ENCODE results near the gene PRKAG2.

The PRKAG2 gene

GRCh38 chr7:151779255-151779654 lies 97.7 kb downstream of the PRKAG2 start:
- no peak overlapping the region for H3K18ac ChIP-seq (ENCODE audit: low read length)
- H3K4me1 ChIP-seq (ENCODE audit: control insufficient read depth in 1 of 2, insufficient read depth in 2 of 2, low read length in 2 of 2) = peaks cover 2 to 8% of the 10 kb centered on the region in 2 experiments
- H3K27ac ChIP-seq (ENCODE audit: low read depth, low read length) = no peak overlapping the region
- H3K4ac ChIP-seq (ENCODE audit: low read depth, low read length) = no peak overlapping the region
- no peak overlapping the region for H3K14ac ChIP-seq (ENCODE audit: low read length)
- no peak overlapping the region for H2BK5ac ChIP-seq (ENCODE audit: low read depth, low read length, poor library complexity)
- H2BK120ac ChIP-seq (ENCODE audit: insufficient read depth, low read length, poor library complexity) = no peak overlapping the region
- H3K4me2 ChIP-seq (ENCODE audit: low read length) = no peak overlapping the region
- H3K27me3 ChIP-seq (ENCODE audit: insufficient read depth, low read length) = no peaks in the 10 kb centered on the region
- H3K23ac ChIP-seq (ENCODE audit: low read length) = no peak overlapping the region
- no peak overlapping the region for H2AFZ ChIP-seq (ENCODE audit: insufficient read depth, low read length, poor library complexity)
- H2AK5ac ChIP-seq (ENCODE audit: low read length) = no peak overlapping the region
- no peak for DNase-seq
- no peaks in the 10 kb centered on the region for H3K36me3 ChIP-seq (ENCODE audit: control insufficient read depth in 1 of 2, insufficient read depth in 2 of 2, low read length in 2 of 2)
- no peaks in the 10 kb centered on the region for H3K79me1 ChIP-seq (ENCODE audit: low read length)
- WGBS (ENCODE audit: extremely low coverage, insufficient coverage, insufficient read length) = no CpG with 5 or more reads among the region's 6 CpGs
- H3K9ac ChIP-seq (ENCODE audit: low read length) = no peak overlapping the region
- H4K12ac ChIP-seq (ENCODE audit: low read depth, low read length) = no peak overlapping the region
- no peak overlapping the region for H2BK12ac ChIP-seq (ENCODE audit: low read length)
- H4K8ac ChIP-seq (ENCODE audit: low read depth, low read length) = no peak overlapping the region
- H4K91ac ChIP-seq (ENCODE audit: low read depth, low read length) = no peak overlapping the region
- no peak overlapping the region for H3K4me3 ChIP-seq (ENCODE audit: low read depth, low read length)
- peaks cover 8% of the 10 kb centered on the region for H3K9me3 ChIP-seq (ENCODE audit: insufficient read depth, low read depth, low read length)
- H3K79me2 ChIP-seq (ENCODE audit: control insufficient read depth, insufficient read depth, low read length, poor library complexity) = no peaks in the 10 kb centered on the region

- Histone ChIP-seq H3K4me2 (ENCODE audit: low read length) (no peak overlapping the region), H2AFZ (ENCODE audit: insufficient read depth, low read length, poor library complexity) (no peak overlapping the region), H3K4me3 (ENCODE audit: low read depth, low read length) (no peak overlapping the region), H2BK5ac (ENCODE audit: low read depth, low read length, poor library complexity) (no peak overlapping the region), H3K27me3 (ENCODE audit: insufficient read depth, low read length) (no peaks in the 10 kb centered on the region), H3K79me2 (ENCODE audit: control insufficient read depth, insufficient read depth, low read length, poor library complexity) (no peaks in the 10 kb centered on the region), H3K9me3 (ENCODE audit: insufficient read depth, low read depth, low read length) (peaks cover 8% of the 10 kb centered on the region), H3K18ac (ENCODE audit: low read length) (no peak overlapping the region), H3K36me3 (ENCODE audit: control insufficient read depth in 1 of 2, insufficient read depth in 2 of 2, low read length in 2 of 2) (no peaks in the 10 kb centered on the region), H3K4ac (ENCODE audit: low read depth, low read length) (no peak overlapping the region), H3K14ac (ENCODE audit: low read length) (no peak overlapping the region), H3K27ac (ENCODE audit: low read depth, low read length) (no peak overlapping the region), H2AK5ac (ENCODE audit: low read length) (no peak overlapping the region), H3K23ac (ENCODE audit: low read length) (no peak overlapping the region), H3K9ac (ENCODE audit: low read length) (no peak overlapping the region), H4K8ac (ENCODE audit: low read depth, low read length) (no peak overlapping the region), H4K91ac (ENCODE audit: low read depth, low read length) (no peak overlapping the region), H3K4me1 (ENCODE audit: control insufficient read depth in 1 of 2, insufficient read depth in 2 of 2, low read length in 2 of 2) (peaks cover 2 to 7% of the 10 kb centered on the region in 2 experiments), H3K79me1 (ENCODE audit: low read length) (no peaks in the 10 kb centered on the region), H2BK12ac (ENCODE audit: low read length) (no peak overlapping the region), H2BK120ac (ENCODE audit: insufficient read depth, low read length, poor library complexity) (no peak overlapping the region), H4K12ac (ENCODE audit: low read depth, low read length) (no peak overlapping the region)
- DNase-seq = peak in 1 of 2 donors; percentile 51
- WGBS (ENCODE audit: extremely low coverage, insufficient coverage, insufficient read length) = no CpG with 5 or more reads among the region's 7 CpGs
These were observed 98.8 kb downstream of the PRKAG2 start for GRCh38 chr7:151777908-151778670.

GRCh38 chr7:151777495-151777880 lies 99.4 kb downstream of the PRKAG2 start:
- Histone ChIP-seq H4K12ac (ENCODE audit: low read depth, low read length) (no peak overlapping the region), H3K4me3 (ENCODE audit: low read depth, low read length) (no peak overlapping the region), H3K23ac (ENCODE audit: low read length) (no peak overlapping the region), H3K14ac (ENCODE audit: low read length) (no peak overlapping the region), H4K8ac (ENCODE audit: low read depth, low read length) (no peak overlapping the region), H3K9me3 (ENCODE audit: insufficient read depth, low read depth, low read length) (peaks cover 8% of the 10 kb centered on the region), H3K27me3 (ENCODE audit: insufficient read depth, low read length) (no peaks in the 10 kb centered on the region), H4K91ac (ENCODE audit: low read depth, low read length) (no peak overlapping the region), H3K79me2 (ENCODE audit: control insufficient read depth, insufficient read depth, low read length, poor library complexity) (no peaks in the 10 kb centered on the region), H3K36me3 (ENCODE audit: control insufficient read depth in 1 of 2, insufficient read depth in 2 of 2, low read length in 2 of 2) (no peaks in the 10 kb centered on the region), H3K9ac (ENCODE audit: low read length) (no peak overlapping the region), H3K4me2 (ENCODE audit: low read length) (no peak overlapping the region), H3K18ac (ENCODE audit: low read length) (no peak overlapping the region), H2BK12ac (ENCODE audit: low read length) (no peak overlapping the region), H3K4me1 (ENCODE audit: control insufficient read depth in 1 of 2, insufficient read depth in 2 of 2, low read length in 2 of 2) (peaks cover 0 to 1% of the 10 kb centered on the region in 2 experiments), H2BK5ac (ENCODE audit: low read depth, low read length, poor library complexity) (no peak overlapping the region), H3K27ac (ENCODE audit: low read depth, low read length) (no peak overlapping the region), H2BK120ac (ENCODE audit: insufficient read depth, low read length, poor library complexity) (no peak overlapping the region), H3K4ac (ENCODE audit: low read depth, low read length) (no peak overlapping the region), H3K79me1 (ENCODE audit: low read length) (no peaks in the 10 kb centered on the region), H2AK5ac (ENCODE audit: low read length) (no peak overlapping the region), H2AFZ (ENCODE audit: insufficient read depth, low read length, poor library complexity) (no peak overlapping the region)
- no peak for DNase-seq
- WGBS (ENCODE audit: extremely low coverage, insufficient coverage, insufficient read length) = no CpG with 5 or more reads among the region's 5 CpGs

- H3K27ac ChIP-seq (ENCODE audit: low read depth, low read length) = no peak overlapping the region
These were observed 99.9 kb downstream of the PRKAG2 start for GRCh38 chr7:151776876-151777494.

More at GRCh38 chr7:151776876-151777494, 99.9 kb downstream of the PRKAG2 start:
- no peak overlapping the region for H3K4ac ChIP-seq (ENCODE audit: low read depth, low read length)
- H4K8ac ChIP-seq (ENCODE audit: low read depth, low read length) = no peak overlapping the region
- no peak overlapping the region for H2BK12ac ChIP-seq (ENCODE audit: low read length)
- no peak overlapping the region for H3K23ac ChIP-seq (ENCODE audit: low read length)
- H3K4me3 ChIP-seq (ENCODE audit: low read depth, low read length) = no peak overlapping the region
- no peaks in the 10 kb centered on the region for H3K4me1 ChIP-seq (ENCODE audit: control insufficient read depth in 1 of 2, insufficient read depth in 2 of 2, low read length in 2 of 2)
- H4K12ac ChIP-seq (ENCODE audit: low read depth, low read length) = no peak overlapping the region
- H2AFZ ChIP-seq (ENCODE audit: insufficient read depth, low read length, poor library complexity) = no peak overlapping the region
- H2BK5ac ChIP-seq (ENCODE audit: low read depth, low read length, poor library complexity) = no peak overlapping the region
- H3K18ac ChIP-seq (ENCODE audit: low read length) = no peak overlapping the region
- peaks cover 8% of the 10 kb centered on the region for H3K9me3 ChIP-seq (ENCODE audit: insufficient read depth, low read depth, low read length)
- no peaks in the 10 kb centered on the region for H3K36me3 ChIP-seq (ENCODE audit: control insufficient read depth in 1 of 2, insufficient read depth in 2 of 2, low read length in 2 of 2)
- no peaks in the 10 kb centered on the region for H3K27me3 ChIP-seq (ENCODE audit: insufficient read depth, low read length)
- no CpG with 5 or more reads among the region's 12 CpGs for WGBS (ENCODE audit: extremely low coverage, insufficient coverage, insufficient read length)
- no peak overlapping the region for H2AK5ac ChIP-seq (ENCODE audit: low read length)
- no peak overlapping the region for H2BK120ac ChIP-seq (ENCODE audit: insufficient read depth, low read length, poor library complexity)
- DNase-seq = no peak
- no peaks in the 10 kb centered on the region for H3K79me2 ChIP-seq (ENCODE audit: control insufficient read depth, insufficient read depth, low read length, poor library complexity)
- H4K91ac ChIP-seq (ENCODE audit: low read depth, low read length) = no peak overlapping the region
- H3K79me1 ChIP-seq (ENCODE audit: low read length) = no peaks in the 10 kb centered on the region
- H3K9ac ChIP-seq (ENCODE audit: low read length) = no peak overlapping the region
- no peak overlapping the region for H3K14ac ChIP-seq (ENCODE audit: low read length)
- H3K4me2 ChIP-seq (ENCODE audit: low read length) = no peak overlapping the region

Measured in trophoblast cell (in vitro differentiated cells and primary cell).